NCI-H128 (cell line): ENCODE data around the gene SHLD2.
"Not testable (repeated sequence)": the region's sequence is repeated elsewhere in the genome, so short reads cannot be mapped to it uniquely, and the experiment has no call there.

Experiments used
- DNase-seq: peaks from one replicate; lab custom pipeline; 2025; ENCODE audit not compliant: unreplicated experiment; lab: John Stamatoyannopoulos, UW

SHLD2 gene

DNA sequence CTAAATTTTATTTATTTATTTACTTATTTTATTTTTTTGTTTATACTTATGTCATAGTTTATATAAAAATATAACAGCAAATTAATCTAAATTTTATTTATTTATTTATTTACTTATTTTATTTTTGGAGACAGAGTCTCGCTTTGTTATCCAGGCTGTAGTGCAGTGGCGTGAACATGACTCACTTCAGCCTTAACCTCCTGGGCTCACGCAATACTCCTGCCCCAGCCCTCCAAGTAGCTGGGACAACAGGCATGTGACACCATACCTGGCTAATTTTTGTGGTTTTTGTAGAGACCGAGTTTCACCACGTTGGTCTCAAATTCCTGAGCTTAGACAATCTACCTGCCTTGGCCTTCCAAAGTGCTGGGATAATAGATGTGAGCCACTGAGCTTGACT is 115.3 kb downstream of the SHLD2 start:
- not testable (repeated sequence) for DNase-seq

DNA sequence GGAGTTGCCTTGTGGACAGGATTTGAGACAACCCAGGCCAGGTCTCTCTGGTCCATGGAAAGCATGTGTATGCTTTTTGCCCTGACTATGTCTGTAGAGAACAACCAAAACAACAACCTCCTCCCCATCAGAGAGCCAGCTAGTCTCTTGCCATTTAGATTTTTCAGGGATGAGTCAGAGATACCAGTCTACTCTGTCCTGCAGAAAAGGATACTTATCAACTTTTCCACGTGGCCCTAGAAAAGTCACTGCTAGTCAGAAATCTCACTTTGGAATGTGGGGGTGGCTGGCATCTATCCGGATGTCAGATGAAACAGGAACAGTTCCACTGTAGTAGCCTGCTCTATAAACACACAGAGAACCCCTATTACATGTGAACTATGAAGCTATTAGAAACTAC is 116.8 kb downstream of the SHLD2 start:
- DNase-seq, result not testable (repeated sequence)

DNA sequence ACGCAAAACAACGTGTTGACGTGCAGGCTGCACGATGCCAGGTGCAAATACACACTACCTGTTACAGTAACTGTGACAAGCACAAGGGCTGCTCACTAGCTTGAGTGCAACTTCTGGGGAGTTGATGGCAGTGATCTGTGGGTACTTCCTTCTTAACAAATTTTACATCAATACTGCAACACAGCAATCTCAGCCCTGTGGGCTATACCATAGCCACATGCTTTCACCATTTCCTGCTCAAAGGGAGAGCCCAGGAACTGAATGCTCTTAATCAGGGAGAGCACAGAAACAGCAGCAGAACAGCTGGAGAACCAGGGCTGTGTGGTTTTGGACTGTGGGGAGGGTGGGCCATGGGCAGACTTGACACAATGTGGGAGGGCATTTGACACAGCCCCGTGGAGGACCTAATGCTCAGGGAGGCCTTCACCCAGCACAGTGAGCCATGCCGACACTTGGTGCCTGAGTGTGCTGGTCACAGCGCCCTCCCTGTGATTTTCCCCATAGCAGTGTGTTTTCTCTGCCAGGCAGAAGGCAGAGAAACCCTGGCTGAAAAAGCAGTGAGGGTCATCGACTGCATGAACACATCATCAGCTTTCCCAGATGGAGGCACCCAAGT is 118.3 kb downstream of the SHLD2 start:
- DNase-seq, result not testable (repeated sequence)

DNA sequence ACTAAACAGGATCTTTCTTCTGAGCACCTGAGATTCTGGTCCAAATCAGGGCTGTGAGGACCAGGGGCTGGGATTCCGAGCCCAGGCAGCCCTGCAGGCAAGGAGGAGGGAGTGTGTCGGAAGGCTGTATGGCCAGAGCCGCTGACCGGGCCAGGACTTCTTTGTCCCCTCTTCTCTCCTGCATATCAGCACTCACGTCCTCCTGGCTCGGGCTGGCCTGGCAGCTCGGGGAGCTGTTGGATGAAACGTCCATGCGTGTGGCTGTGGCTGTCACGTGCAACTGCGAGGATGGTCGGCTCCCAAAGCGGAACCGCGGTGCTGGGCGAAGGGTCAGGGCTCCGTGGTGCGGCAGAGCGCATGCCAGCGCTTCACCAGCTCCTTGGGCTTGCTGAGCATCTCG is 118.8 kb downstream of the SHLD2 start:
- not testable (repeated sequence) for DNase-seq

GRCh38 chr10:87216120-87216519 is 121.1 kb downstream of the SHLD2 start:
- DNase-seq, result not testable (repeated sequence)

- not testable (repeated sequence) for DNase-seq
Observed at GRCh38 chr10:87219370-87219769, 124.4 kb downstream of the SHLD2 start.

DNA sequence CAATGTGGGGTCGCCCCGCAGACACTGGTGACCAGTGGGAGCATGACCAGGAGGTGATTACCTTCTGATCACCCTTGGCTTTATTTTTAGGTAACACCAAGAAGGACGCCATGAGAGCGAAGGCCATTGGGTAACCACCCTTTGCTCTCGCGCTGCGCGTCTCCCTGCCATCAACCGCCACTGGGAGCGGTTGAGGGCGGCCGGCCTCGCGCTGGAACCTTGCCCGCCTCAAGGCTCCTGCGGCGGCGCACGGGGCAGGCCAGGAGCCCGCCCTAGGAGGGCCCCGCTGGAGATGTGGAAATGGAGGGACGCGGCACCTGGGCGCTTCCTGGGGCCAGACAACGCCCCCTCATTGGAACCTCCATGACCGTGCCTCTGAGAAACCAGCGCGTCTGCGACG is 127.8 kb downstream of the SHLD2 start:
- not testable (repeated sequence) for DNase-seq

DNA sequence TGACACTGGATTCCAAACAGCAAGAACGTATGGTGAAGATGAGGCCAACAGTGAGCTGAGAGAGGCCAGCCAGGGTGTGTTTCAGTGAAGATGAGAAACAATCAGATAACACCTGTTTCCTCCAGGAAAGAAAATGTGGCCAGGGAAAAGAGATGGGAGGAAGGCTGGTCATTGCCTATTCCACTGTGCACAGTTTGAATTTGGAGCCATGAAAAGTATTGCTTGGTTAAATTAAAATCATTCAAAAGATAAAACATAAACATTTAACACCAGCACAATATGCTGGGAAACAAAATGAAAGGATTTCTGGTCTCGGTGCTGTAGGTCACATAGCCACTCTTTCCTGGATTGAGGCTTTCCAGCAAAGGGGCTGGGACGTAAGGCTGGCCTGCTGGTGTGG is 130.1 kb downstream of the SHLD2 start, which contains the start of gene NUTM2A:
Gene NUTM2A (plus strand): TSS at position 301 of the 400 bp plus-strand sequence. CDS start 383 bp downstream, outside the sequence.
- DNase-seq, result not testable (repeated sequence)

DNA sequence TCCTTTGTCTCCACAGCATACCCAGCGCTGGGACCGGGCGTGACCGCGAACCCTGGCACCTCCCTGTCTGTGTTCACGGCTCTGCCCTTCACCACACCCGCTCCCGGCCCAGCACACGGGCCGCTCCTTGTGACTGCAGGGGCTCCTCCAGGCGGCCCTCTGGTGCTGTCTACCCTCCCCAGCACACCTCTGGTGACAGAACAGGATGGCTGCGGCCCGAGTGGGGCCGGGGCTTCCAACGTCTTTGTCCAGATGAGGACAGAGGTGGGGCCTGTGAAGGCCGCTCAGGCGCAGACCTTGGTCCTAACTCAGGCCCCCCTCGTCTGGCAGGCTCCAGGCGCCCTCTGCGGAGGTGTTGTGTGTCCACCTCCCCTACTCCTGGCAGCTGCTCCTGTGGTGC is 133.2 kb downstream of the SHLD2 start:
- not testable (repeated sequence) for DNase-seq

GRCh38 chr10:87229211-87229610 is 134.2 kb downstream of the SHLD2 start:
- DNase-seq, result not testable (repeated sequence)

DNA sequence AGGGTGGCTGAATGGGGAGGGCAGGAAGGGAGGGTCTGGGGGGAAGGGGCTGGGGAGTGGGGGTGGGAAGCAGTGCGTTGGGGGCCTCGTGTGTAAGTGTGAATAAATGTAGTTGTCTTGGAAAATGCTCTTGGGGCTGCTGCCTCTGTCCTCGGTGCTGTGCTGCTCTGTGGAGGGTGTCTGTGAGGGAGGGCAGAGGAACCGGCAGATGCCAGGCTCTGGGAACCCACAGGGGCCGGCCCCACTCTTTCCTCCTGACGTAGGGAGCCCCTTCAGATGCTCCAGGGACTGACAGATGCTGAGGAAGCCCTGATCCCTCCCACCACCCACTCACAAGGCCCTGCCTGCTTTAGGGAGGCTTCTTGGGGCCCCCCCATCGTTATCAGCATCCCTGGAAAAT is 139.8 kb downstream of the SHLD2 start:
- DNase-seq, result not testable (repeated sequence)

DNA sequence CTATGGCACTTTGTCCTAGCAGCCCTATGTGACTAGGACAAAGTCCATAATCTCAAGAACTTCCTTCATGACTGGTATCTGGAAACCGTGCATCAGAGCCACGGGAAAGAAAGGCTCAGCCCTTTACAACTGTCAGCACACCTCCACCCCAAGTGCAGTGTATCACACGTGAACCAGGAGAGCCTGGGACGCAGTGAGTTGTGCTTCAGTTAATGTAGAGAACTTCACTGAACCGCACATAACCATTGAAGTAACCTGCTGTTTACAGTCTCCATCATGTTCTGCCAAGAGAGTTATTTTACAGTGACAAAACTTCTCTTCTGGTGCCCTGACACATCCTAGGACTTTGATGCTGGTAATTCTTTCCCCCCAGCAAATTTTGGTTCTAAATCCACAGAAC is 142.2 kb downstream of the SHLD2 start:
- not testable (repeated sequence) for DNase-seq

DNA sequence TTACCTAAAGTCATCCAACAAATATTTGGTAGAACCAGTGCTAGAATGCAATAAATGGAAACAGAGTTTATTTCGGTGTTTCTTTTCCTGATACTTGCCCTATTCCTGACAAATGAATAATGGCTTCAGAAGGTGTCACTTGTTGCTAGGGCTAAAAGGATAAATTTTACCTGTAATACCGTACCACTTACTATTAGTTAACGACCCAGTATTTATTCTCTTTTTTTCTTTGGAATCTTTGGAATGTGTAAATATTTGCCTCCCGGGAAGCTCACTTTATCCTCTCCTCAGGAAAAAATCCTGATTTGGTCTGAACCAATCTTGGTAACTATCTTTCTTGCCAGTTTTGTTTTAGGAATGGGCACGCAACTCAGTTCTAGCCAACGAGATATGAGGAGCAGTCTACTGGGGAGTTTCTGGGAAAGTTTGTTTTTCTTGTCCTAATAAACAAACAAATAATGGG is 144.4 kb downstream of the SHLD2 start:
- not testable (repeated sequence) for DNase-seq
